Lower leg skin (tissue), 4 donors: ENCODE results near the gene CHST15. TPM values are rescaled to one million over a fixed set of nuclear protein-coding genes. Genes with fewer than 3 reads are reported as not detected.
"Not testable (repeated sequence)": the region's sequence is repeated elsewhere in the genome, so short reads cannot be mapped to it uniquely, and the experiment has no call there.

ENCODE experiments used
- DNase-seq, 2 donors: peaks; one replicate each; pipeline ENCODE4 v3.0.0-alpha.2; 2019; ENCODE audit warnings: low spot score in 2 of 2
- H3K4me3 ChIP-seq: fragments of 200-600 bp; sonication (generic); 2 replicates; pipeline ENCODE4 v1.5.1; 2017; ENCODE audit warnings: mild to moderate bottlenecking, low read depth; ENCODE audit not compliant: poor library complexity, severe bottlenecking
- POLR2A ChIP-seq, 2 donors: fragments of 450-650 bp; IDR thresholded peaks; one replicate each; pipeline ENCODE4 v1.6.1; 2016 to 2017; ENCODE audit warnings: antibody characterized with exemption in 2 of 2, mild to moderate bottlenecking in 1 of 2, moderate library complexity in 1 of 2
- WGBS, 2 donors: methylation state at CpG; one replicate each; pipeline ENCODE4 v1.1.5; 2018; 5-methylcytosine and 5-hydroxymethylcytosine counted together
- intact Hi-C: fragments of 100-400 bp; cut with DNase I; formaldehyde crosslinking; loops from one replicate; pipeline ENCODE4 v1.15.0; 2023; ENCODE audit warnings: low total_unique reads
- total RNA-seq, 4 donors: library from RNA; depleted of rRNA; stranded (reverse); fragments of >200 nt; gene quantifications; one replicate each; pipeline ENCODE4 v1.1.0, GENCODE V29; 2016
- TF ChIP-seq, protein P1 (sequence below), 3 donors: fragments of 450-650 bp; IDR thresholded peaks; one replicate each; pipeline ENCODE4 v1.5.1; 2016; ENCODE audit warnings: antibody characterized with exemption in 3 of 3, mild to moderate bottlenecking in 3 of 3, moderate library complexity in 2 of 3

Gene CHST15
- total RNA-seq, 4 donors from 2014 or later, result 17.6 to 29.8 (median 19.4) TPM

DNA sequence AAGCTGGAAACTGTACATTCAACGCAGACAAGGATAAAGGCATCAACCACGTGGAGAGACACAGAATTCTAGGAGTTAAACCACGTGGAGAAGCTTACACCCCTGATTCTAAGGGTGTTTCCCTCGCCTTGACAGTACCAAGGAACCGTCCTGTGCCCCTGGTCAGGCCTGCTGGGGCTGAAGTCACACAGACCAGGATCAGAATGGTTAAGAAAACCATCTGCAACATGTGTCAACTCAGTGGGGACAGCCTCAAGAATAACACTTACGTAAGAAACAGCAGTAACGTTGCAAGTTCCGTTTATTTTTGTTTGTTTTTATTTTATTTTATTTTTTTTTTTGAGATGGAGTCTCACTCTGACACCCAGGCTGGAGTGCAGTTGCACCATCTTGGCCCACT, 55.6 kb downstream of the CHST15 start:
- 75 to 77% methylated on average over 8 of the region's 8 CpGs for WGBS, 2 donors
- H3K4me3 ChIP-seq, result no peak overlapping the region
- intact Hi-C loops, result no loop called here
- DNase-seq, result no peak
- TF ChIP-seq POLR2A (IDR thresholded peaks at IDR 0.05), result no peak
- TF ChIP-seq, protein P1, sequence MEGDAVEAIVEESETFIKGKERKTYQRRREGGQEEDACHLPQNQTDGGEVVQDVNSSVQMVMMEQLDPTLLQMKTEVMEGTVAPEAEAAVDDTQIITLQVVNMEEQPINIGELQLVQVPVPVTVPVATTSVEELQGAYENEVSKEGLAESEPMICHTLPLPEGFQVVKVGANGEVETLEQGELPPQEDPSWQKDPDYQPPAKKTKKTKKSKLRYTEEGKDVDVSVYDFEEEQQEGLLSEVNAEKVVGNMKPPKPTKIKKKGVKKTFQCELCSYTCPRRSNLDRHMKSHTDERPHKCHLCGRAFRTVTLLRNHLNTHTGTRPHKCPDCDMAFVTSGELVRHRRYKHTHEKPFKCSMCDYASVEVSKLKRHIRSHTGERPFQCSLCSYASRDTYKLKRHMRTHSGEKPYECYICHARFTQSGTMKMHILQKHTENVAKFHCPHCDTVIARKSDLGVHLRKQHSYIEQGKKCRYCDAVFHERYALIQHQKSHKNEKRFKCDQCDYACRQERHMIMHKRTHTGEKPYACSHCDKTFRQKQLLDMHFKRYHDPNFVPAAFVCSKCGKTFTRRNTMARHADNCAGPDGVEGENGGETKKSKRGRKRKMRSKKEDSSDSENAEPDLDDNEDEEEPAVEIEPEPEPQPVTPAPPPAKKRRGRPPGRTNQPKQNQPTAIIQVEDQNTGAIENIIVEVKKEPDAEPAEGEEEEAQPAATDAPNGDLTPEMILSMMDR (IDR thresholded peaks at IDR 0.05), result no peak

DNA sequence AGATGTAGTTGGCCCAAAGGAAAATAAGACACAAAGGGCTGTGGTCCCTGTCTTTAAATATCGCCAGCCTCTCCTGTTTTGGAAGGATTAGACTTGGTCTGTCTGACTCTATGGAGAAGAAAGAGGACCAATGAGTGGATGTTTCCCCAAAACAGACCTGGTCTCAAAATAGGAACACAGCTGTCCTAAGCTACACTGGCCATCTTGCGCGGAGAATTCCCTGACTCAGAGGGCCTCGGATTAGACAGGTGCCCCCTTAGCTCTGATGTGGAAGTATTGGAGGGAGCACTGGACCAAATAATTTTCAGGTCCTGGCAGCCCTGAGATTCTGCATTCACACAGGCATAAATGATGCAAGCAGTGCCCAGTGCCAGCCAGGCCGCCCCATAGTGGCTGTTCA, 56.1 kb downstream of the CHST15 start:
- WGBS, 2 donors, result 92 to 96% methylated on average over 5 of the region's 5 CpGs
- DNase-seq, result no peak
- TF ChIP-seq, protein P1 (IDR thresholded peaks at IDR 0.05), result no peak
- TF ChIP-seq POLR2A (IDR thresholded peaks at IDR 0.05), result no peak
- H3K4me3 ChIP-seq, result no peak overlapping the region
- intact Hi-C loops, result no loop called here

DNA sequence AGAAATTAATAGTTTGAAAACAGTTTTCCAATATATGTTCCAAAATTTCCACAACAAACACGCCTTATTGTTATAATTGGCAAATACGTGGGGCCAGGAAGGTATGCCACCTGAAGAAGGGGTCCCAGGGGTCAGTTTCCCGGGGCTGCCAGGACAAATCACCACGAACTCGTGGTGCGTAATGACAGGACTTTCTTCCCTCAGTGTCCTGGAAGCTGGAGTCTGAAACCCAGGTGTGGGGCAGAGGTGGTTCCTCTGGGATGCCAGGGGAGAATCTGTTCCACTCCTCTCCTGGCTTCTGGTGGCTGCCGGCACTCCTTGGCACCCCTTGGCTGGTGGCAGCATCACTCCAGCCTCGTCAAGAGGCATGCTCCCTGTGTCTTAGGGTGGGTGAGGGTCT, 56.7 kb downstream of the CHST15 start:
- 94 to 97% methylated on average over 8 of the region's 8 CpGs for WGBS, 2 donors
- DNase-seq, result no peak
- TF ChIP-seq, protein P1 (IDR thresholded peaks at IDR 0.05), result no peak
- TF ChIP-seq POLR2A (IDR thresholded peaks at IDR 0.05), result no peak
- H3K4me3 ChIP-seq, result no peak overlapping the region
- intact Hi-C loops, result no loop called here

DNA sequence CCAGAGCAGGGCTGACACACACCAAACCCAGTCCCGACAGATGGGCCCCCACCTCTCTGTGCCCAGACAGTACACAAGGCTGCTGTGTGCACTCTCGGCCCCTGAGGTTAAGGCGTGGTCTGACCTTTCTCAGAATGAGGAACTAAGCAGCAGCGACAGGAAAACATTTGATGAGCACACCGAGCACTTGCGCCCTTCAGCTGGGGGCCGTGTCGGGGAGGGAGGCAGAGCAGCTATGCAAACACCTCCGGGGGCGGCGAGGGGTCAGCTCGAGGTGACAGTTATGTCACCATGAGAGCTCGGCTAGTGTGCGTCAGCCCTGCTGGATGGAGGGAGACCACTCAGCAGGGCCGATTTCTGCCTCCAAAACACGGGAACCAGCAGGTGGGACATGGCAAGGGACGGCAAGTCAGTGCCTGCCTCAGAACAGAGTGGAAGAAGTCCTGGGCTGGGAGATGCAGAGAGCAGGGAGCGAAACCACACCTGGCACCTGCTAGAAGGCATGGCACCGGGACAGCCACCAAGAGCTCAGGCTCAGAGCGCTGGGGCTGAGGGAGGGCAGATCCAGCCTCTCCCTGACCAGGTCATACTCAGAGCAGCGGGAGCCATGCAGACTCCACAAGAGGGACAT, 57.4 kb downstream of the CHST15 start:
- peak; percentile 23 to 88 for DNase-seq
- intact Hi-C loops, result no loop called here
- TF ChIP-seq POLR2A (IDR thresholded peaks at IDR 0.05), result no peak
- TF ChIP-seq, protein P1 (IDR thresholded peaks at IDR 0.05), result peak in 1 of 3 donors; percentile 99
- 61 to 68% methylated on average over 16 to 21 of the region's 21 CpGs for WGBS, 2 donors
- H3K4me3 ChIP-seq, result no peak overlapping the region

DNA sequence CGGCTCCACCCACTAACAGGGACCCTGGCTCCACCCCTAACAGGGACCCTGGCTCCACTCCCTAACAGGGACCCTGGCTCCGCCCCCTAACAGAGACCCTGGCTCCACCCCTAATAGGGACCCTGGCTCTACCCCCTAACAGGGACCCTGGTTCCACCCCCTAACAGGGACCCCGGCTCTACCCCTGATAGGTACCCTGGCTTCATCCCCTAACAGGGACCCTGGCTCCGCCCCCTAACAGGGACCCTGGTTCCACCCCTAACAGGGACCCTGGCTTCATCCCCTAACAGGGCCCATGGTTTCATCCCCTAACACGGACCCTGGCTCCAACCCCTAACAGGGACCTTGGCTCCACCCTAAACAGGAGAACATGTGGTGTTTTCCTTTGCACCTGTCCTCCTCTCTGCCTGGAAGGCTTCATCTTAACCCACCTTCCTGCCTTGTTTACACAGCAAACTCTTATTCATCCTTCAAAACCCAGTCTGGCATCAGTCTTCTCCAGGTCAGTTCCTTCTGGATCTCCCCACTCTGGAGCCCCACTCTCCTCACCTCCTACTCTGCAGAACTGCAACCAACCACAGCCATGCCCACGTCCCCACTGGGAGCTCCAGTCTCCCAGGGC, 58.0 kb downstream of the CHST15 start:
- 90 to 94% methylated on average over 6 of the region's 6 CpGs for WGBS, 2 donors
- intact Hi-C loops, result no loop called here
- TF ChIP-seq POLR2A (IDR thresholded peaks at IDR 0.05), result no peak
- TF ChIP-seq, protein P1 (IDR thresholded peaks at IDR 0.05), result no peak
- no peak overlapping the region for H3K4me3 ChIP-seq
- DNase-seq, result no peak

DNA sequence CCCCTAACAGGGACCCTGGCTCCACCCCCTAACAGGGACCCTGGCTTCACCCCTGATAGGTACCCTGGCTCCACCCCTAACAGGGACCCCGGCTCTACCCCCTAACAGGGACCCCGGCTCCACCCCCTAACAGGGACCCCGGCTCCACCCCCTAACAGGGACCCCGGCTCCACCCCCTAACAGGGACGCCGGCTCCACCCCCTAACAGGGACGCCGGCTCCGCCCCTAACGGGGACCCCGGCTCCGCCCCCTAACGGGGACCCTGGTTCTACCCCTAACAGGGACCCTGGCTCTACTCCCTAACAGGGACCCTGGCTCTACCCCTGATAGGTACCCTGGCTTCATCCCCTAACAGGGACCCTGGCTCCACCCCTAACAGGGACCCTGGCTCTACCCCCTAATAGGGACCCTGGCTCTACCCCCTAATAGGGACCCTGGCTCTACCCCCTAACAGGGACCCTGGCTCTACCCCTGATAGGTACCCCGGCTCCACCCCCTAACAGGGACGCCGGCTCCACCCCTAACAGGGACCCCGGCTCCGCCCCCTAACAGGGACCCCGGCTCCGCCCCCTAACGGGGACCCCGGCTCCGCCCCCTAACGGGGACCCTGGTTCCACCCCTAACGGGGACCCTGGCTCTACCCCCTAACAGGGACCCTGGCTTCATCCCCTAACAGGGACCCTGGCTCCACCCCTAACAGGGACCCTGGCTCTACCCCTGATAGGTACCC, 58.7 kb downstream of the CHST15 start:
- WGBS, 2 donors, result 74 to 83% methylated on average over 8 to 18 of the region's 25 CpGs
- intact Hi-C loops, DNase-seq, H3K4me3 ChIP-seq: not testable (repeated sequence)
